H4 (cell line): Measurements from ENCODE around the gene ITGB3BP. TPM values are rescaled to one million over a fixed set of nuclear protein-coding genes. Genes with fewer than 3 reads are reported as not detected.
"Not testable (repeated sequence)": the region's sequence is repeated elsewhere in the genome, so short reads cannot be mapped to it uniquely, and the experiment has no call there.

Experiments
- DNase-seq: peaks from one replicate; pipeline ENCODE4 v3.0.0-alpha.2; 2015; ENCODE audit warnings: low spot score
- total RNA-seq: library from RNA; depleted of rRNA; stranded (reverse); fragments of >200 nt; shearing (Covaris generic); gene quantifications from 2 replicates; pipeline ENCODE4 v1.2.3, GENCODE V29; 2014

The ITGB3BP gene
- total RNA-seq, 1 experiment from 2014 or later = 47.6 TPM

DNA sequence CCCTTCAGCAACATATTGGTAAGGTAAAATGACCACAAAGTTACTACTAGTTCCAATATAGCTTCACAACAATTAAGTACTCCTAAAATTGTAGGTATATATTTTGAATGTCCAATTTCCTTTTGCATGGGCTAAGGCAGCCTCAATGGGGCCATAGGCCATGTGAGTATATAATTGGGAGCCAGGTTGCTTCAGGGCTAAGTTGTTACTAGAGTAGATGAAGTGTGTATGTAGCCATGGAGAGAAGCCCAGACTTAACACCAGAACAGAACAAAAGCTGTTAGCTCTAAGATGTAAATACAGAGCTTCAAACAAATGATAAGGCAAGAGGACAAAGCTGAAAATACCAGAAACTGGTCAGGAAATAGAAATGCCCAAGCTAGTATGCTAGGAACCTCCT lies 16.2 kb downstream of the ITGB3BP start:
- no peak for DNase-seq

DNA sequence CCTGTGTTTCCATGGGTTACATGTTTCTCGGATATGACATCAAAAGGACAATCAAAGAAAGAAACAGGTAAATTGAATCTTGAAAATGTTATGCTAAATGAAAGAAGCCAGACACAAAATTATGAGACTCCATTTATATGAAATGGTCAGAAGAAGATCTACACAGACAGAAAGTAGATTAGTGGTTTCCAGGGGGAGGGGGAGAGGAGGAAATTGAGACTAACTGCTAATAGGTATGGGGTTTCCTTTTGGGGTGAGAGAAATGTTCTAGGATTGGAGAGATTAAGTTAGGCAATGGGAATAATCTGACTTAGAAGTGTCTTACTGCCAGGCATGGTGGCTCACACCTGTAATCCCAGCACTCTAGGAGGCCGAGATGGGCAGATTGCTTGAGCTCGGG lies 21.8 kb downstream of the ITGB3BP start:
- DNase-seq = no peak

DNA sequence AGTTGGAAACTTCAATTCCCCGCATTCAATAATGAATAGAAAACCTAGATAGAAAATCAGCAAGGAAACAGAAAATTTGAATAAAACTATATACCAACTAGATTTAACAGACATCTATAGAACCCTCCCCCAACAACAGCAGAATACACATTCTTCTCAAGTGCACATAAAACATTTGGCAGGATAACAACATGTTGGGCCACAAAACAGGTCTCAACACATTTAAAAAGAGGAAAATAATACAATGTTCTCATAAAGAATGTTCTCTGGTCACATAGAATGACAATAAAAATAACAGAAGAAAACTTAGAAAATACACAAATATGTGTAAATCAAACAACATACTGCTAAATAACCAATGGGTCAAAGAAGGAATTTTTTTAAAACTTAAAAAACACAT lies 24.9 kb downstream of the ITGB3BP start:
- no peak for DNase-seq

GRCh38 chr1:63497577-63497976 lies 25.4 kb downstream of the ITGB3BP start:
- no peak for DNase-seq

DNA sequence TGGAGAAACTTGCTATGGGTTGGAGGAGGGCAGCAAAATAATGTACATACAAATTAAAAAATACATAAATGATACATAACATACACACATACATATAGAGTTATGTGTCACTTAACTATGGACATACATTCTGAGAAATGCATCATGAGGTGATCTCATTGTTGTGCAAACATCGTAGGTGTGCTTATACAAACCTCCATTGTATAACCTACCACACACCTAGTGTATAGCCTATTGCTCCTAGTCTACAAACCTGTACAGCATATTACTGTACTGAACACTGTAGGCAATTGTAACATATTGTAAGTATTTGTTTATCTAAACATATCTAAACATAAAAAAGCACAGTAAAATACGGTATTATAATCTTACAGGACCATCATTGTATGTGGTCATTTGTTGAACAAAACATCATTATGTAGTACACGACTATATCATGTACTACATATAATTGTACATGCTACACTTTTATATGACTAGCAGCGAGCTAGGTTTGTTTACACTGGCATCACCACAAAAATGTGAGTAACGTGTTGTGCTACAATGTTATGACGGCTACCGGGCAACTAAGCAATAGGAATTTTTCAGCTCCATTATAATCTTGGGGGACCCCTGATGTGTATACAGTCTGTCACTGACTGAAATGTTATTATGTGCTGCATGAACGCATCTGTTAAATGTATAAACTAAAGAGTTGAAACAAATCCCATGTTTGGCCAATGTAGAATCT lies 35.5 kb downstream of the ITGB3BP start:
- peak; percentile 64 for DNase-seq

GRCh38 chr1:63486629-63487028 lies 36.4 kb downstream of the ITGB3BP start:
- no peak for DNase-seq

GRCh38 chr1:63480057-63480456 lies 43.0 kb downstream of the ITGB3BP start:
- no peak for DNase-seq

DNA sequence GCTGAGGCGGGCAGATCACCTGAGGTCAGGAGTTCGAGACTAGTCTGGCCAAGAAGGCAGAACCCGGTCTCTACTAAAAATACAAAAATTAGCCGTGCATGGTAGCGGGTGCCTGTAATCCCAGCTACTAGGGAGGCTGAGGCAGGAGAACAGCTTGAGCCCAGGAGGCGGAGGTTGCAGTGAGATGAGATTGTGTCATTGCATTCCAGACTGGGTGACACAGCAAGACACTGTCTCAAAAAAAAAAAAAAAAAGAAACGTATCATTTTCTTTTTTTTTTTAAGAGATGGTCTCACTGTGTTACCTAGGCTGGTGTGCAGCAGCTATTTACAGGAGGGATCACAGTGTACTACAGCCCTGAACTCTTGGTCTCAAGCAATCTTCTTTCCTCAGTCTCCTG lies 47.3 kb downstream of the ITGB3BP start:
- DNase-seq = no peak

GRCh38 chr1:63468683-63469082 lies 54.3 kb downstream of the ITGB3BP start:
- not testable (repeated sequence) for DNase-seq

GRCh38 chr1:63466759-63467158 lies 56.3 kb downstream of the ITGB3BP start:
- DNase-seq = no peak

GRCh38 chr1:63466181-63466580 lies 56.8 kb downstream of the ITGB3BP start:
- no peak for DNase-seq

- DNase-seq = no peak
These were observed 59.8 kb downstream of the ITGB3BP start for GRCh38 chr1:63463248-63463647.

DNA sequence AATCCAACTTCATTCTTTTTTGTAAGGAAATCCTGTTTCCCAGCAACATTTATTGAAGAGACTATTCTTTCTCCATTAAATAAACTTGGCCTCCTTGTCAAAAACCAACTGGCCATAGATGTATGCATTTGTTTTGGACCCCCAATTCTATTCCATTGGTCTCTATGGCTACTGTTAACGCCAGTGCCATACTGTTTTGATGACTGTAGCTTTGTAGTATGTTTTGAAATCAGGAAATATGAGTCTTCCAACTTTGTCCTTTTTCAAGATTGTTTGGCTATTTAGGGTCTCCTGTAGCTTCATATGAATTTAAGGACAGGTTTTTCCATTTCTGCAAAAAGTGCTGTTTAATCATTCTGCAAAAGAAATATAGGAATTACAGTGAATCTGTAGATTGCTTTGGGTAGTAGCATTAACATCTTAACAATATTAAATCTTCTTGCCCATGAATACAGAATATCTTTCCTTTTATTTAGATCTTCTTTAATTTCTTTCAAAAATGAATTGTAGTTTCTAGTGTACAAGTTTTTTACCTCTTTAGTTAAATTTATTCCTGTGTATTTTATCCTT lies 61.3 kb downstream of the ITGB3BP start:
- no peak for DNase-seq

DNA sequence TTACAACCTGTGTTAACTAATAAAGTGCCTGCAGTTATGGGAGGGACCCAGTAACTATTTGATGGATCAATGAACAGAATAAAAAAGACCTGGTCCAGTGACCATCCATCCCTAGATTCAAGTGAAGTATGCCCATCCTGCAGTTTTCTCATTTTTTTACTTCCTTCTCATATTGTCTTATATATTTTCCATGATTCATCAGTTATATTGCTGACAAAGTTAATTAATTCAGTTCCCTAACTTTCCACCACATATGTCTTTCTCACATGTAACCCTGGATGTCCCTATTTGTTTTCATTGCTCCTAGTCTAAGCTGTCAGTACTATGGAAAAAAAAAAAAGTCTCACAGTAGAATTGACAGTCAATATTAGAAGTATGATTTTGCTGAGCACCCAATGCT lies 64.3 kb downstream of the ITGB3BP start:
- DNase-seq = no peak

GRCh38 chr1:63454269-63454668 lies 68.8 kb downstream of the ITGB3BP start:
- peak; percentile 23 for DNase-seq

DNA sequence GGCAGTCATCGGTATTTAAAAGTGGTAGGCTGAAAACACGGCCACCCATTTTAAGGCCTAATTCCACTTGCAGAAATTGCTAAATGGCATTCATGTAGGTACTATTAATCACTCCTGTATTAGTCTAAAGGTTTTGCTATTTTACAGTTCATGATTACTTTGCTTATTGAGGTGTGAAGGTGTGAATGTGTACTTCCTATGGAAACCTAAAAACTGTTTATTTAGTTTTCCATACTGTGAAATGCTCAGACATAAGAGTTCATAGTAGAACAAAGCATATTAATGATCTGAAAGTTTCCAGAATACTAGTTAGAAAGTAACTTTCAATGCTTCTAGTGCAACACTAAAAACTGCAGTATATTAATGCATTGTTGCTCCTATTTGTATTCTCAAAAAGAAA lies 69.8 kb downstream of the ITGB3BP start:
- DNase-seq = no peak

GRCh38 chr1:63450416-63450815 lies 72.6 kb downstream of the ITGB3BP start:
- no peak for DNase-seq

DNA sequence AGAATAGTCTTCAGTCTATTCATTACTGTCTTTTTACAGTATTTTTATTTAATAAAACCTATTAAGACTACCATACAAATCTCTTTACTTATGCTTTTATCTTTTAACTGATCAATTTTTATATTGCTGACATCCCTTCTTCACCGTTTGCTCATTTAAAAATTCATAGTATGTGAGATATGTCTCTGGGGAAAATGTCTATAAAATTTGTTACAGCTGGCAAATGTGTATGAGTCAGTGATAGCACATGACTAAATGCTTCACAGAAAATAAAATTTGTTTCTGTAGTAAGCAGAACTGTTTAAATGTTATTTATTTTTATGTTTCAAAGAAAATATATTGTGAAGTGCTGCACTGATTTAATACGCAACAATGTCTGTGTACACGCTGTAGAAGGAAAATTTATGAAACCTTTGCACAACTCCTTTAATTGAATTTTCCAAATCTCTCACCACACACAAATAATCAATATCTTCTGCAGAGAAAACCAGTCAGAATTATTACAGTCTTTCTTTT lies 74.2 kb downstream of the ITGB3BP start:
- no peak for DNase-seq

- no peak for DNase-seq
These were observed 80.9 kb downstream of the ITGB3BP start for GRCh38 chr1:63442141-63442475.

DNA sequence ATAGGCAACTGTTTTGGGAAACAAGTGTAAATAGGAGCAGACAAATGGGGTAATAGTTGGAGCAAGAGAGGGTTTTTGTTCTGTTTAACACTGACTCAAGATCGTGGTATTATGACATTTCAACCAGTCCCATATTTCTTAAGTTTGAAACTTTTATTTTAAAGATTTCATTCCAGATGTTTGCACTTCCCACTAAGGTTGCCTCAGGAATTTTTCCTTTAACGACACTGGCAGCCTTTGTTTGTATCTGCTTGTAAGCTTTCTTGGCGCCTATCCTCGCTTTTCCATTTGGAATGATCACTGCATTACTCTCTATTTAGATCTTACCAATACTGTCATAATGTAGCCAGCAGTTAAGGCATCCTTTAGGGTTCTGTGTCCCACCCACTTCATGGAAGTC lies 87.9 kb downstream of the ITGB3BP start:
- no peak for DNase-seq

GRCh38 chr1:63429281-63429680 lies 93.7 kb downstream of the ITGB3BP start:
- no peak for DNase-seq

DNA sequence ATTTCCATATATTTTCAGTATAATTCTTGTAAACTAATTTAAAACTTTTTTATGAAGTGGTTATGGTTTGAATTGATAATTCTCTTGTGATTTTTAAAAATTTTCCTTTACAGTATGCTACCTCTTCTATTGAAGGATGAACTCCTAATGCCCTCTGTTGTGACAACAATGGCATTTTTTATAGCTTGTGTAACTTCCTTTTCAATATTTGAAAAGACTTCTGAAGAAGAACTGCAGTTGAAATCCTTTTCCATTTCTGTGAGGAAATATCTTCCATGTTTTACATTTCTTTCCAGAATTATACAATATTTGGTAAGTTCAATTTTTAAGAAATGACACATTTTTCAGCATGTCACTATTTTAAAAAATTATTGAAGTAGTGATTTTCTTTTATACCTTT lies 94.2 kb downstream of the ITGB3BP start:
- DNase-seq = no peak

DNA sequence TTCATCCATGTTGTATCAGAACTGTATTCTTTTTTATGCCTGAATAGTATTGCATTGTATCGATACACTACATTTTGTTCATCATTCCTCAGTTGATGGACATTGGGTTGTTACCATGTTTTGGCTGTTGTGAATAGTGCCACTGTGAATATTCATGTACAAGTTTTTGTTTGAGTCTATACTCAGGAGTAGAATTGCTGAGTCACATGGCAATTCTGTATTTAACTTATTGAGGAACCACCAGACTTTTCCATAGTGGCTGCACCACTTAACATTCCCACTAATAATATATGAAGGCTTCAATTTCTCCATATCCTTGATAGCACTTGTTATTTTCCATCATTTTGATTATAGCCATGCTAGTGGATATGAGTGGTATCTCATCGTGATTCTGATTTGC lies 99.4 kb downstream of the ITGB3BP start:
- no peak for DNase-seq

DNA sequence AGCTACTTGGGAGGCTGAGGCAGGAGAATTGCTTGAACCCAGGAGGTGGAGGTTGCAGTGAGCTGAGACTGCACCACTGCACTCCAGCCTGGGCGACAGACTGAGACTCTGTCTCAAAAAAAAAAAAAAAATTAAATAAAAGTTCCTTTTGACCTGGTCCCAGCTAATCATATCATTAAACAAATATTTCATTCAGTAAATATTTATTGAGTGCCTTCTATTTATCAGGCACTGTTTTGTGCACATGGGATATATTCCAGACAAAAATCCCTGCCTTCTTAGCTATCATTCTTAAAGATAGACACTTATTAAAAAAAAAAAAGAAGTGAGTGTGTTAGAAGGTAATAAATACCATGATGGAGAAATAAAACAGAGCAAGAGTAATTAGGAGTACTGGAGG lies 102.3 kb downstream of the ITGB3BP start:
- DNase-seq = not testable (repeated sequence)
